Femur (tissue), 1 donor: ENCODE data around the gene SETD2.
"Not testable (repeated sequence)": the region's sequence is repeated elsewhere in the genome, so short reads cannot be mapped to it uniquely, and the experiment has no call there.

ENCODE experiments used
- DNase-seq: peaks from one replicate; pipeline ENCODE4 v3.0.0-alpha.2; 2017

Gene SETD2

GRCh38 chr3:47151836-47152235 is 12.1 kb downstream of the SETD2 start:
- no peak for DNase-seq

GRCh38 chr3:47149339-47149933 is 14.5 kb downstream of the SETD2 start:
- DNase-seq, result no peak

- DNase-seq, result no peak
Measured at GRCh38 chr3:47145272-47145671, 18.6 kb downstream of the SETD2 start.

GRCh38 chr3:47143068-47143467 is 20.8 kb downstream of the SETD2 start:
- DNase-seq, result no peak

GRCh38 chr3:47142536-47142935 is 21.4 kb downstream of the SETD2 start:
- DNase-seq, result not testable (repeated sequence)

GRCh38 chr3:47140973-47141461 is 22.9 kb downstream of the SETD2 start:
- DNase-seq, result not testable (repeated sequence)

GRCh38 chr3:47140553-47140952 is 23.4 kb downstream of the SETD2 start:
- not testable (repeated sequence) for DNase-seq

GRCh38 chr3:47134311-47134710 is 29.6 kb downstream of the SETD2 start:
- DNase-seq, result no peak

- DNase-seq, result no peak
Measured at GRCh38 chr3:47133641-47134040, 30.3 kb downstream of the SETD2 start.

- DNase-seq, result no peak
Measured at GRCh38 chr3:47130557-47130956, 33.4 kb downstream of the SETD2 start.

GRCh38 chr3:47128137-47128536 is 35.8 kb downstream of the SETD2 start:
- no peak for DNase-seq

GRCh38 chr3:47123857-47124256 is 40.1 kb downstream of the SETD2 start:
- DNase-seq, result no peak

- DNase-seq, result no peak
Measured at GRCh38 chr3:47121409-47121808, 42.5 kb downstream of the SETD2 start.

- no peak for DNase-seq
Measured at GRCh38 chr3:47120138-47120537, 43.8 kb downstream of the SETD2 start.

- not testable (repeated sequence) for DNase-seq
Measured at GRCh38 chr3:47119387-47119786, 44.5 kb downstream of the SETD2 start.

GRCh38 chr3:47117807-47118364 is 46.0 kb downstream of the SETD2 start:
- no peak for DNase-seq

GRCh38 chr3:47115524-47115923 is 48.4 kb downstream of the SETD2 start:
- DNase-seq, result not testable (repeated sequence)

GRCh38 chr3:47113669-47114365 is 50.1 kb downstream of the SETD2 start:
- no peak for DNase-seq

- DNase-seq, result no peak
Measured at GRCh38 chr3:47112997-47113396, 50.9 kb downstream of the SETD2 start.

GRCh38 chr3:47109393-47109792 is 54.5 kb downstream of the SETD2 start:
- no peak for DNase-seq

- DNase-seq, result no peak
Measured at GRCh38 chr3:47108546-47108945, 55.4 kb downstream of the SETD2 start.

GRCh38 chr3:47104259-47104658 is 59.7 kb downstream of the SETD2 start:
- no peak for DNase-seq

- DNase-seq, result no peak
Measured at GRCh38 chr3:47103619-47104018, 60.3 kb downstream of the SETD2 start.

GRCh38 chr3:47102081-47102600 is 61.8 kb downstream of the SETD2 start:
- DNase-seq, result no peak
